ENCODE results near the gene FAM163B.

FAM163B gene

GRCh38 chr9:133615186-133615585, 6.0 kb upstream of the FAM163B start:
- no peak for DNase-seq

GRCh38 chr9:133614678-133615077, 5.5 kb upstream of the FAM163B start:
- DNase-seq, result no peak

- DNase-seq, result no peak
These were observed 4.9 kb upstream of the FAM163B start for GRCh38 chr9:133614056-133614455.

GRCh38 chr9:133613432-133613831, 4.2 kb upstream of the FAM163B start:
- no peak for DNase-seq

GRCh38 chr9:133612816-133613215, 3.6 kb upstream of the FAM163B start:
- DNase-seq, result no peak

GRCh38 chr9:133612051-133612450, 2.9 kb upstream of the FAM163B start:
- DNase-seq, result no peak

- no peak for DNase-seq
These were observed 1.7 kb upstream of the FAM163B start for GRCh38 chr9:133610845-133611244.

- DNase-seq, result no peak
These were observed 300 bp downstream of the FAM163B start for GRCh38 chr9:133608889-133609288.

- no peak for DNase-seq
These were observed 807 bp downstream of the FAM163B start for GRCh38 chr9:133608382-133608781.

GRCh38 chr9:133607976-133608375, 1.2 kb downstream of the FAM163B start:
- no peak for DNase-seq

GRCh38 chr9:133607381-133607780, 1.8 kb downstream of the FAM163B start:
- DNase-seq, result no peak

- DNase-seq, result no peak
These were observed 2.5 kb downstream of the FAM163B start for GRCh38 chr9:133606708-133607025.

- DNase-seq, result no peak
These were observed 3.1 kb downstream of the FAM163B start for GRCh38 chr9:133605856-133606707.

- no peak for DNase-seq
These were observed 3.7 kb downstream of the FAM163B start for GRCh38 chr9:133605446-133605845.

GRCh38 chr9:133604856-133605255, 4.3 kb downstream of the FAM163B start:
- DNase-seq, result no peak

- DNase-seq, result peak; percentile 25
These were observed 5.0 kb downstream of the FAM163B start for GRCh38 chr9:133604214-133604613.

GRCh38 chr9:133603135-133603927, 5.9 kb downstream of the FAM163B start:
- no peak for DNase-seq

- no peak for DNase-seq
These were observed 6.9 kb downstream of the FAM163B start for GRCh38 chr9:133602277-133602676.

GRCh38 chr9:133601746-133602145, 7.4 kb downstream of the FAM163B start:
- DNase-seq, result no peak

- no peak for DNase-seq
These were observed 8.4 kb downstream of the FAM163B start for GRCh38 chr9:133600739-133601138.

GRCh38 chr9:133599470-133600173, 9.6 kb downstream of the FAM163B start:
- DNase-seq, result no peak

- no peak for DNase-seq
These were observed 10.2 kb downstream of the FAM163B start for GRCh38 chr9:133598978-133599377.

GRCh38 chr9:133597316-133597957, 11.8 kb downstream of the FAM163B start:
- DNase-seq, result no peak
